Measurements from ENCODE around the gene JAK3. TPM values are rescaled to one million over a fixed set of nuclear protein-coding genes. Genes with fewer than 3 reads are reported as not detected.
A peak's percentile ranks its signal among the peaks of the same experiment; 100 is the strongest.
"Not testable (repeated sequence)": the region's sequence is repeated elsewhere in the genome, so short reads cannot be mapped to it uniquely, and the experiment has no call there.

JAK3 gene
- polyA plus RNA-seq, 1 of the 3 experiments (the other 2 are of a cell fraction): 1.3 TPM

DNA sequence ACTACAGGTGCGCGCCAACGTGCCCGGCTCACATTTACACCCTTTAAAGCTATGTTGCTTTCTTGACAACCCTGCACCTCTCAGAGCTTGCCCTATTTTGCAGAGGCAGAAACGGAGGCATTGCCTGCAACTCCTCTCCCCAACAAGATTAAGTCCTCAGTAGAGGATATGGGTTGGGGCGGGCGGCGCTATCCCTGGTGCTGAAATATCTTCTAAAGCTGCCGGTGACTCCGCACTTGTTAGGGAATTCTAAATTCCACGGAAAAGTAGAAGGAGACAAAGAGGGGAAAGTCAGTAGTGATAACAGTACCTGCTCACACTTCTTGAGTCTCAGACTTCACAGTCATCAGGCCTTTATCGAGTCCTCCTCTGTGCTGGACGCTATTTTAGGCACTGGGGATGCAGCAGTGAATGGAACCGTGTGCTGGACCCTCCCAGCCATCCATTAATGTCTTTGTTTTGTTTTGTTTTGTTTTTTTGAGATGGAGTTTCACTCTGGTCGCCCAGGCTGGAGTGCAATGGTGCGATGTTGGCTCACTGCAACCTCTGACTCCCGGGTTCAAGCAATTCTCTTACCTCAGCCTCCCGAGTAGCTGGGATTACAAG is 41.9 kb upstream of the JAK3 start:
- Histone ChIP-seq H2AFZ (ENCODE audit: low read depth) (no peak overlapping the region), H3F3A (replicated peaks; ENCODE audit: insufficient read depth) (no peaks in the 10 kb centered on the region), H4K20me1 (ENCODE audit: insufficient read depth) (no peaks in the 10 kb centered on the region), H3K27me3 (ENCODE audit: insufficient read depth) (peaks cover 17% of the 10 kb centered on the region; the same call in 1 of the 2 replicates), H3K9me2 (no peaks in the 10 kb centered on the region), H3K4me1 (ENCODE audit: control insufficient read depth in 1 of 2, insufficient read depth in 2 of 2, low read depth in 1 of 2, low read length in 1 of 2) (no peaks in the 10 kb centered on the region), H3K4me2 (no peak overlapping the region), H3K9me3 (no peaks in the 10 kb centered on the region), H3K9ac (no peak overlapping the region), H3K27ac (ENCODE audit: low read depth in 2 of 2, low read length in 1 of 2) (no peak overlapping the region), H3K4me3 (ENCODE audit: low read depth in 2 of 2, low read length in 1 of 2) (no peak overlapping the region), H3K79me2 (ENCODE audit: insufficient read depth) (no peaks in the 10 kb centered on the region), H3K36me3 (replicated peaks in 1 of 2; ENCODE audit: control insufficient read depth in 1 of 2, insufficient read depth in 2 of 2, low read length in 1 of 2) (no peaks in the 10 kb centered on the region)
- TF ChIP-seq CTCF (IDR thresholded peaks at IDR 0.05): no peak
- no peak for TF ChIP-seq RCOR1 (IDR thresholded peaks at IDR 0.05; ENCODE audit: low read length)
- TF ChIP-seq, protein P1, sequence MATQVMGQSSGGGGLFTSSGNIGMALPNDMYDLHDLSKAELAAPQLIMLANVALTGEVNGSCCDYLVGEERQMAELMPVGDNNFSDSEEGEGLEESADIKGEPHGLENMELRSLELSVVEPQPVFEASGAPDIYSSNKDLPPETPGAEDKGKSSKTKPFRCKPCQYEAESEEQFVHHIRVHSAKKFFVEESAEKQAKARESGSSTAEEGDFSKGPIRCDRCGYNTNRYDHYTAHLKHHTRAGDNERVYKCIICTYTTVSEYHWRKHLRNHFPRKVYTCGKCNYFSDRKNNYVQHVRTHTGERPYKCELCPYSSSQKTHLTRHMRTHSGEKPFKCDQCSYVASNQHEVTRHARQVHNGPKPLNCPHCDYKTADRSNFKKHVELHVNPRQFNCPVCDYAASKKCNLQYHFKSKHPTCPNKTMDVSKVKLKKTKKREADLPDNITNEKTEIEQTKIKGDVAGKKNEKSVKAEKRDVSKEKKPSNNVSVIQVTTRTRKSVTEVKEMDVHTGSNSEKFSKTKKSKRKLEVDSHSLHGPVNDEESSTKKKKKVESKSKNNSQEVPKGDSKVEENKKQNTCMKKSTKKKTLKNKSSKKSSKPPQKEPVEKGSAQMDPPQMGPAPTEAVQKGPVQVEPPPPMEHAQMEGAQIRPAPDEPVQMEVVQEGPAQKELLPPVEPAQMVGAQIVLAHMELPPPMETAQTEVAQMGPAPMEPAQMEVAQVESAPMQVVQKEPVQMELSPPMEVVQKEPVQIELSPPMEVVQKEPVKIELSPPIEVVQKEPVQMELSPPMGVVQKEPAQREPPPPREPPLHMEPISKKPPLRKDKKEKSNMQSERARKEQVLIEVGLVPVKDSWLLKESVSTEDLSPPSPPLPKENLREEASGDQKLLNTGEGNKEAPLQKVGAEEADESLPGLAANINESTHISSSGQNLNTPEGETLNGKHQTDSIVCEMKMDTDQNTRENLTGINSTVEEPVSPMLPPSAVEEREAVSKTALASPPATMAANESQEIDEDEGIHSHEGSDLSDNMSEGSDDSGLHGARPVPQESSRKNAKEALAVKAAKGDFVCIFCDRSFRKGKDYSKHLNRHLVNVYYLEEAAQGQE (IDR thresholded peaks at IDR 0.05; ENCODE audit: low read depth, low read length): peak; percentile 98
- no peak for TF ChIP-seq ELF1 (IDR thresholded peaks at IDR 0.05)
- DNase-seq: no peak
- POLR2A ChIA-PET: no interaction called here
- CTCF ChIA-PET: interaction anchor here (1.2 kb wide), 1 partner anchor 43 kb away, joined by 3 read pairs; the partner anchor contains the start of gene CCDC124
- 31% methylated on average over 18 of the region's 18 CpGs for WGBS (ENCODE audit: low lambda C conversion rate)

GRCh38 chr19:17888260-17888659 is 40.5 kb upstream of the JAK3 start:
- no peaks in the 10 kb centered on the region for H3F3A ChIP-seq (replicated peaks; ENCODE audit: insufficient read depth)
- no peak overlapping the region for H3K9ac ChIP-seq
- H3K9me3 ChIP-seq: no peaks in the 10 kb centered on the region
- TF ChIP-seq TAF1 (IDR thresholded peaks at IDR 0.05; ENCODE audit: borderline replicate concordance, low read depth, low read length): no peak
- TF ChIP-seq, protein P2, sequence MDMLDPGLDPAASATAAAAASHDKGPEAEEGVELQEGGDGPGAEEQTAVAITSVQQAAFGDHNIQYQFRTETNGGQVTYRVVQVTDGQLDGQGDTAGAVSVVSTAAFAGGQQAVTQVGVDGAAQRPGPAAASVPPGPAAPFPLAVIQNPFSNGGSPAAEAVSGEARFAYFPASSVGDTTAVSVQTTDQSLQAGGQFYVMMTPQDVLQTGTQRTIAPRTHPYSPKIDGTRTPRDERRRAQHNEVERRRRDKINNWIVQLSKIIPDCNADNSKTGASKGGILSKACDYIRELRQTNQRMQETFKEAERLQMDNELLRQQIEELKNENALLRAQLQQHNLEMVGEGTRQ (IDR thresholded peaks at IDR 0.05; ENCODE audit: borderline replicate concordance, low read depth, low read length): no peak
- H3K27me3 ChIP-seq (ENCODE audit: insufficient read depth): peaks cover 5% of the 10 kb centered on the region; the same call in 1 of the 2 replicates
- no peak overlapping the region for H2AFZ ChIP-seq (ENCODE audit: low read depth)
- POLR2A ChIA-PET: no interaction called here
- no peaks in the 10 kb centered on the region for H3K36me3 ChIP-seq (replicated peaks in 1 of 2; ENCODE audit: control insufficient read depth in 1 of 2, insufficient read depth in 2 of 2, low read length in 1 of 2)
- CTCF ChIA-PET: no interaction called here
- DNase-seq: no peak
- H4K20me1 ChIP-seq (ENCODE audit: insufficient read depth): no peaks in the 10 kb centered on the region
- no peaks in the 10 kb centered on the region for H3K9me2 ChIP-seq
- H3K79me2 ChIP-seq (ENCODE audit: insufficient read depth): no peaks in the 10 kb centered on the region
- H3K4me1 ChIP-seq (ENCODE audit: control insufficient read depth in 1 of 2, insufficient read depth in 2 of 2, low read depth in 1 of 2, low read length in 1 of 2): no peaks in the 10 kb centered on the region
- no peak overlapping the region for H3K4me2 ChIP-seq
- no peak overlapping the region for H3K4me3 ChIP-seq (ENCODE audit: low read depth in 2 of 2, low read length in 1 of 2)
- no peak overlapping the region for H3K27ac ChIP-seq (ENCODE audit: low read depth in 2 of 2, low read length in 1 of 2)
- WGBS (ENCODE audit: low lambda C conversion rate): 51% methylated on average over 7 of the region's 7 CpGs

DNA sequence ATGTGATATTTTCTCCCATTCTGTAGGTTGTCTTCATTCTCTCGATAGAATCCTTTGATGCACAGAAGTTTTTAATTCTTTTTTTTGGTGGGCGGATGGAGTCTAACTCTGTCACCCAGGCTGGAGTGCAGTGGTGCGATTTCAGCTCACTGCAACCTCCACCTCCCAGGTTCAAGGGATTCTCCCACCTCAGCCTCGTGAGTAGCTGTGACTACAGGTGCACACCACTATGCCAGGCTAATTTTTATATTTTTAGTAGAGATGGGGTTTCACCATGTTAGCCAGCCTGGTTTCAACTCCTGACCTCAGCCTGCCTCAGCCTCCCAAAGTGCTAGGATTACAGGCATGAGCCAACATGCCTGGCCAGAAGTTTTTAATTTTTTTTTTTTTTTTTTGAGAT is 39.4 kb upstream of the JAK3 start:
- H3K27me3 ChIP-seq (ENCODE audit: insufficient read depth); H2AFZ ChIP-seq (ENCODE audit: low read depth); H3K4me3 ChIP-seq (ENCODE audit: low read depth in 2 of 2, low read length in 1 of 2); H3F3A ChIP-seq (replicated peaks; ENCODE audit: insufficient read depth); H3K4me1 ChIP-seq (ENCODE audit: control insufficient read depth in 1 of 2, insufficient read depth in 2 of 2, low read depth in 1 of 2, low read length in 1 of 2); H3K27ac ChIP-seq (ENCODE audit: low read depth in 2 of 2, low read length in 1 of 2); CTCF ChIA-PET; H4K20me1 ChIP-seq (ENCODE audit: insufficient read depth); H3K9me2 ChIP-seq; H3K4me2 ChIP-seq; H3K79me2 ChIP-seq (ENCODE audit: insufficient read depth); H3K36me3 ChIP-seq (replicated peaks in 1 of 2; ENCODE audit: control insufficient read depth in 1 of 2, insufficient read depth in 2 of 2, low read length in 1 of 2); DNase-seq; POLR2A ChIA-PET; H3K9me3 ChIP-seq; H3K9ac ChIP-seq: not testable (repeated sequence)
- WGBS (ENCODE audit: low lambda C conversion rate): 34% methylated on average over 4 of the region's 4 CpGs

Measured in SK-N-SH (cell line).